Uterus (tissue), 2 donors: ENCODE measurements around the gene LAMA5.

Source experiments
- CTCF ChIP-seq, 4 experiments: fragments of 200-600 bp in 2 of 4; fragments of 450-650 bp in 2 of 4; sonication (generic) in 2 of 4; IDR thresholded peaks; one replicate each; pipeline ENCODE4 v1.5.1; 2016 to 2019; ENCODE audit warnings: antibody characterized with exemption in 4 of 4, mild to moderate bottlenecking in 2 of 4, moderate library complexity in 1 of 4
- POLR2A ChIP-seq, 2 donors: fragments of 450-650 bp; IDR thresholded peaks; one replicate each; pipeline ENCODE4 v1.6.1; 2016; ENCODE audit warnings: antibody characterized with exemption in 2 of 2, mild to moderate bottlenecking in 1 of 2, moderate library complexity in 1 of 2

- TF ChIP-seq CTCF (IDR thresholded peaks at IDR 0.05) (no peak), POLR2A (IDR thresholded peaks at IDR 0.05) (no peak)
Observed at GRCh38 chr20:62313021-62313420, 54.1 kb downstream of the LAMA5 start.
